Common myeloid progenitor, CD34-positive (primary cell): ENCODE data around the gene HGFAC.

Experiments used
- CTCF ChIA-PET: fragments of 350-600 bp; sonication (Branson Sonifier 250); formaldehyde crosslinking; loops from one replicate; lab custom pipeline; 2021; ENCODE audit warnings: antibody characterized with exemption; lab: Charles Lee
- POLR2A ChIA-PET: fragments of 350-600 bp; sonication (Branson Sonifier 250); formaldehyde crosslinking; loops from one replicate; lab custom pipeline; 2021; ENCODE audit warnings: antibody characterized with exemption; lab: Charles Lee
- DNase-seq, 3 donors: peaks; one replicate each; pipeline versions ENCODE4 v3.0.0 to v3.0.0-alpha.2; 2013
- H3K27ac ChIP-seq, 2 experiments: 1 replicate in 1 of 2; 2 replicates in 1 of 2; pipeline ENCODE4 v1.7.0; 2013; ENCODE audit warnings: inconsistent platforms in 2 of 2, low read length in 2 of 2, mild to moderate bottlenecking in 2 of 2, low read depth in 1 of 2, moderate library complexity in 1 of 2; ENCODE audit not compliant: severe bottlenecking in 2 of 2, insufficient read depth in 1 of 2, poor library complexity in 1 of 2
- H3K27me3 ChIP-seq, 5 experiments: replicated peaks in 2 of 5; 1 replicate in 3 of 5; 2 replicates in 2 of 5; pipeline versions ENCODE4 v1.6.1 to v1.7.0; 2013; ENCODE audit warnings: low read length in 4 of 5, mild to moderate bottlenecking in 2 of 5, moderate library complexity in 2 of 5, inconsistent platforms in 1 of 5; ENCODE audit not compliant: insufficient read depth in 5 of 5, control insufficient read depth in 4 of 5
- H3K36me3 ChIP-seq, 4 experiments: 1 replicate in 2 of 4; 2 replicates in 2 of 4; pipeline versions ENCODE4 v1.6.1 to v1.7.0; 2013; ENCODE audit warnings: low read length in 3 of 4, control low read depth in 1 of 4, mild to moderate bottlenecking in 1 of 4; ENCODE audit not compliant: control insufficient read depth in 4 of 4, insufficient read depth in 4 of 4
- H3K4me1 ChIP-seq, 4 experiments: 1 replicate in 3 of 4; 2 replicates in 1 of 4; pipeline versions ENCODE4 v1.6.1 to v1.7.1; 2013; ENCODE audit warnings: low read length in 3 of 4, mild to moderate bottlenecking in 3 of 4, control low read depth in 1 of 4, inconsistent platforms in 1 of 4, moderate library complexity in 1 of 4; ENCODE audit not compliant: control insufficient read depth in 4 of 4, insufficient read depth in 4 of 4; ENCODE audit errors: control extremely low read depth in 1 of 4
- H3K4me3 ChIP-seq, 7 experiments: 1 replicate in 4 of 7; 2 replicates in 3 of 7; pipeline versions ENCODE4 v1.5.1 to v1.7.0; 2013; ENCODE audit warnings: mild to moderate bottlenecking in 7 of 7, low read length in 6 of 7, moderate library complexity in 6 of 7, inconsistent platforms in 2 of 7, low read depth in 2 of 7, control low read depth in 1 of 7; ENCODE audit not compliant: insufficient read depth in 4 of 7, control insufficient read depth in 1 of 7; ENCODE audit errors: extremely low read depth in 1 of 7
- H3K9me3 ChIP-seq, 5 experiments: 1 replicate in 4 of 5; 2 replicates in 1 of 5; pipeline versions ENCODE4 v1.6.1 to v1.7.1; 2013; ENCODE audit warnings: low read length in 4 of 5, mild to moderate bottlenecking in 2 of 5, inconsistent platforms in 1 of 5, low read depth in 1 of 5, moderate library complexity in 1 of 5; ENCODE audit not compliant: control insufficient read depth in 4 of 5, insufficient read depth in 2 of 5; ENCODE audit errors: control extremely low read depth in 1 of 5
- WGBS: methylation state at CpG from one replicate; pipeline ENCODE4 v1.1.5; 2013; ENCODE audit not compliant: insufficient coverage; 5-methylcytosine and 5-hydroxymethylcytosine counted together

The HGFAC gene

GRCh38 chr4:3461515-3462291 is 19.9 kb downstream of the HGFAC start:
- H3K4me3 ChIP-seq: no peak overlapping the region
- CTCF ChIA-PET: no interaction called here
- peaks cover 0 to 9% (median 4%) of the 10 kb centered on the region in 5 experiments for H3K9me3 ChIP-seq
- peaks cover 0 to 4% (median 2%) of the 10 kb centered on the region in 4 experiments for H3K4me1 ChIP-seq
- WGBS: 92% methylated on average over 24 of the region's 25 CpGs
- H3K36me3 ChIP-seq: no peaks in the 10 kb centered on the region
- POLR2A ChIA-PET: no interaction called here
- no peak for DNase-seq
- H3K27ac ChIP-seq: no peak overlapping the region
- peaks cover 0 to 58% (median 10%) of the 10 kb centered on the region in 5 experiments for H3K27me3 ChIP-seq

GRCh38 chr4:3462321-3462789 is 20.6 kb downstream of the HGFAC start:
- ChIA-PET CTCF (interaction anchor here (1.6 kb wide), 1 partner anchor 19 kb away, joined by 6 read pairs; no protein-coding TSS in a partner anchor), POLR2A (no interaction called here)
- Histone ChIP-seq H3K4me3 (no peak overlapping the region), H3K27me3 (peaks cover 0 to 58% (median 10%) of the 10 kb centered on the region in 5 experiments), H3K4me1 (peaks cover 0 to 4% (median 2%) of the 10 kb centered on the region in 4 experiments), H3K27ac (no peak overlapping the region), H3K36me3 (no peaks in the 10 kb centered on the region), H3K9me3 (peaks cover 0 to 5% (median 4%) of the 10 kb centered on the region in 5 experiments)
- DNase-seq: no peak
- 96% methylated on average over 8 of the region's 10 CpGs for WGBS

- Histone ChIP-seq H3K36me3 (no peaks in the 10 kb centered on the region), H3K9me3 (peaks cover 0 to 5% (median 4%) of the 10 kb centered on the region in 5 experiments), H3K4me1 (peaks cover 0 to 4% (median 2%) of the 10 kb centered on the region in 4 experiments), H3K27ac (no peak within 1 kb of the TSS), H3K27me3 (peaks cover 0 to 58% (median 10%) of the 10 kb centered on the region in 5 experiments), H3K4me3 (peak within 1 kb of the TSS in 2 of 7 experiments; percentile 48 to 62)
- CTCF ChIA-PET: interaction anchor here (1.0 to 1.6 kb wide), 2 partner anchors 9 to 18 kb away, joined by 3 to 6 read pairs; no protein-coding TSS in a partner anchor
- WGBS: 11% methylated on average over 18 of the region's 44 CpGs
- POLR2A ChIA-PET: no interaction called here
- peak in 1 of 3 donors; percentile 23 for DNase-seq
These were observed 21.1 kb downstream of the HGFAC start, which contains the start of gene DOK7 for GRCh38 chr4:3462790-3463415. Gene DOK7, plus strand, starts transcription at chr4:3463306. Its CDS starts 70 bp downstream, at chr4:3463376.

GRCh38 chr4:3463556-3464348 is 22.0 kb downstream of the HGFAC start:
- no peak overlapping the region for H3K27ac ChIP-seq
- POLR2A ChIA-PET: no interaction called here
- H3K27me3 ChIP-seq: peaks cover 0 to 58% (median 10%) of the 10 kb centered on the region in 5 experiments

GRCh38 chr4:3464349-3464905 is 22.7 kb downstream of the HGFAC start:
- no peak overlapping the region for H3K27ac ChIP-seq
- DNase-seq: no peak
- H3K27me3 ChIP-seq: peaks cover 0 to 58% (median 9%) of the 10 kb centered on the region in 5 experiments
- ChIA-PET POLR2A (no interaction called here), CTCF (no interaction called here)
- no peaks in the 10 kb centered on the region for H3K36me3 ChIP-seq
- peaks cover 0 to 4% (median 2%) of the 10 kb centered on the region in 4 experiments for H3K4me1 ChIP-seq
- WGBS: 88% methylated on average over 15 of the region's 15 CpGs
- H3K4me3 ChIP-seq: no peak overlapping the region
- H3K9me3 ChIP-seq: peaks cover 0 to 6% (median 4%) of the 10 kb centered on the region in 5 experiments

More at GRCh38 chr4:3463556-3464348, 22.0 kb downstream of the HGFAC start:
- Histone ChIP-seq H3K36me3 (no peaks in the 10 kb centered on the region), H3K9me3 (peaks cover 0 to 6% (median 4%) of the 10 kb centered on the region in 5 experiments), H3K4me1 (peaks cover 0 to 4% (median 2%) of the 10 kb centered on the region in 4 experiments), H3K4me3 (peak overlapping the region in 2 of 7 experiments; percentile 32 to 62)
- no peak for DNase-seq
- WGBS: 57% methylated on average over 33 of the region's 43 CpGs
- CTCF ChIA-PET: interaction anchor here (1.0 to 1.6 kb wide), 2 partner anchors 8 to 17 kb away, joined by 3 to 6 read pairs; no protein-coding TSS in a partner anchor

- peaks cover 0 to 6% (median 4%) of the 10 kb centered on the region in 5 experiments for H3K9me3 ChIP-seq
- H3K27ac ChIP-seq: no peak overlapping the region
- no peak overlapping the region for H3K4me3 ChIP-seq
- DNase-seq: no peak
- ChIA-PET CTCF (no interaction called here), POLR2A (no interaction called here)
- no peaks in the 10 kb centered on the region for H3K36me3 ChIP-seq
- peaks cover 0 to 4% (median 2%) of the 10 kb centered on the region in 4 experiments for H3K4me1 ChIP-seq
- 96% methylated on average over 19 of the region's 21 CpGs for WGBS
- H3K27me3 ChIP-seq: peaks cover 0 to 58% (median 9%) of the 10 kb centered on the region in 5 experiments
These were observed 23.3 kb downstream of the HGFAC start for GRCh38 chr4:3464911-3465697.
